IPS DF 4.7 (cell line): ENCODE measurements around the gene TRPV4.

Experiments used
- DNase-seq: peaks from one replicate; pipeline ENCODE4 v3.0.0-alpha.2; 2013; ENCODE audit warnings: low spot score; ENCODE audit errors: extremely low read depth

TRPV4 gene

DNA sequence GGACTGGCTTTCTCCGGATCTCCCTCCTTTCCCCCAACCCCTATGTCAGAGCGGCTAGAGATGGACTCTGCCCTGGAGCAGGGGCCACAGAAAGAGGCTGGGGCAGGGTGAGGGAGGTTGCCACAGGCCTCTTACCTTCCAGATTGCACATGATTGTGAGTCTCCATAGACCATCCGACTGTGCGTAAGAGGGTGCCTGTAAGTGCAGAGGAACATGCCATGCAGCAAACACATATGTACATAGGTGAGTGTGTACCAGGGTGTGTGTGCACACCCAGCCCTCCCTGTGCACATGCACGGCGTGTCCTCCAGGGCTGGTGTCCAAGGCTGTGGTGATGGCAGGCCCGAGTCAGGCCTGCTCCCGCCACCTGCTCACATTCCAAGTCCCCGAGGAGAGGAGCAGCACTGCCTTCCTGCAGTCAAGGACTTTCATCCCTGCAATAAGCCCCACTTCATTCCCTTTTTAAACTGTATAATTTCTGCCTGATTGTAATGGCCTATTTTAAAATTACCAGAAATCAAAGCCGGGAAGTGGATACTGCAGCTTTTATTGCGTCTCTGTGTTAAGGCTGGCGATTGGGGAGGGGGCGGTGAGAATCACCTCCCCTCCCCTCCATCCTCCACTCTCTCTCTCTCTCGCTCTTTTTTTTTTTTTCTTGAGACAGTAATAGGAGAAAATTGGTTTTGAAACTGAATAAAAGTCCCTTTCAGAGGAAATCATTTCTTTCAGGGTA is 91.1 kb downstream of the TRPV4 start:
- no peak for DNase-seq

DNA sequence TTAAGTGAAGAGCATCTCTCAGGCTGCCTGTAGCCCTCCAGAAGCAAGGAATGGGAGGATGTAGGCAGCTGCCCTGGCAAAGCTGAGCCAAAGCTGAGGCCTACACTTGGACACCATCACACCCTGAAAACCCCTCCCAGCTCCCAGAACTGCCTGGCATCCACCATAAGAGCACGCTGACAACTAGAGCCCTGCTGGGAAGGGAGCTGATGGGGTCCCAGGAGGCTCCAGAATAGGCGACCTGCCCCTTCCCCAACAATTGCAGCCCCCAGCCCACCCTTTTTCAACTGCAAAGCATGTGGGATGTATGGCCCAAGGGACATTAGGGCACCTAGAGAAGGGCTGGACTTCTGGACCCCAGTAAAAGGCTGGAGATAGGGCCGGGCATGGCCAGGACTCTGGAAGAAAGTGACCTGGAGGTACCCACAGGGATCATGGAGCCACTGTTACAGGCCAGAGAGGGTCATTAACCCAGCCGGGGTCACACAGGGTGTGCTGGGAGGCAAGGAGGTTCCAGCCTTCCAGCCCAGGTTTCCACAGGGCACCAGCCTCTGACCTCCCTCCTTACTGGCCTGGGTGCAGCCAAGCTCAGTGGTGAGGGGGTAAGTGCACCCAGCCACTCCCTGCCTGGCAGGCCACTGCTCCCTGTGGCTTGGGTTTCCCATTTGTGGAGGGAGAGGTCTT is 91.8 kb downstream of the TRPV4 start:
- DNase-seq, result no peak

DNA sequence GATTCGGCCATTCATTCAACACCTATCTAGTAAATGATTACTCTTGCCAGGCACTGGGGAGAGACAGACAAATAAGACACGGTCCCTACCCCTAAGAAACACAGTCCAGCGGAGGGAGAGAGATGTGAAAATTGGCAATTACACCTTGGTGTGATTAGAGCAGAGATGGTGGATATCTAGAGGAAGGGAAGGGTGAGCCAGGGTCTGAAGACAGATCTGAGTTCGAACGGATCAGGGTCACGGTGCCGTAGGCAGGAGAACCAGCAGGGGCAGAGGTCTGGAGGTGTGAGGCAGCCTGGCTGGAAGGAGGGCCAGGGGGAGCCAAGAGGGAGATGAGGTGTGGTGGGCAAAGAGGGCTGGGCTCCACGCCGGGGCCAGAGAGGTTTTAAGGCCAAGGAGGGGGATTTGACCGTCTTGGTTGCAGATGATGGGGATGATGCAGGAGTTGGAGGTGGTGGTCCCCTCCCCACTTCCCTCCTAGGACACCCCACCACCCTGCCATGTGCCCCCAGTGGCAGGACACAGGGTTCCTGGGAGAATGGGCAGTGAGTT is 92.4 kb downstream of the TRPV4 start:
- DNase-seq, result no peak

GRCh38 chr12:109739747-109740693 is 93.2 kb downstream of the TRPV4 start:
- DNase-seq, result no peak

DNA sequence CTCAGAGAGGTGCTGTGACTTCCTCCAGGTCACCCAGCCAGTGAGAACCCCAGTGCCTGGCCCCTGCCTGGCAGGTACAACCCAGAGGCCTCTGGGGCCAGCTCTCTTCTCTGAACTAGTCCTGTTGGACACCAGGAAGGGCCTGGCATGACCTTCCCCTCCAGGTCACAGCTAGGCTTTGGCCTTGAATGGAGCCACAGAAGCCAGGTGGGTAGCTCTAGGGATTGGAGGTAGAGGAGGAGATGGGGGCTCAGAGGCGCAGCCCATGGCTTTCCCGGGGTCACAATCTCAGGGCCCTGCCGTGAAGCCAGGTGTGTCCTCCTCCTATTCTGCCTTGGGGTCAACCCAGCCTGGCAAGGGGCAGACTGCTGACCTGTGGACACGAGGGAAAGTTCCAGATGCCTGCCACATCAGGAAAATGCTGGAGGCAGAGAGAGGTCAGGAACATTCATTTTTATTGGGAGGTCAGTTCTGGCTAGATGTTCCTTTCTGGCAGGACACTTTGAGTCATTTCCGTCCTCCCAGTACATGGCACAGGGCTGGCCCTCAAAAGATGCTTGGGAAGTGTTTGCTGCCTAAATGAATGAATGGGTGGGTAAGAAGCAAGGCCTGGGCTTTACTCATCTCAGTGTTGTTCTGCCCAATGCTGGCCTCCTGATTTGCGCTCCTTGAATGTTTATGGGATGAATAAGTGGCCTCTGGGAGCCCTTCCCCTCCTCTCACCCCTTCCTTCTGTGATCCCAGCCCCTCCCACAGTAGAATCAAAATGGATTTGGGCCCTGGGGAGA is 94.1 kb downstream of the TRPV4 start:
- DNase-seq, result no peak

DNA sequence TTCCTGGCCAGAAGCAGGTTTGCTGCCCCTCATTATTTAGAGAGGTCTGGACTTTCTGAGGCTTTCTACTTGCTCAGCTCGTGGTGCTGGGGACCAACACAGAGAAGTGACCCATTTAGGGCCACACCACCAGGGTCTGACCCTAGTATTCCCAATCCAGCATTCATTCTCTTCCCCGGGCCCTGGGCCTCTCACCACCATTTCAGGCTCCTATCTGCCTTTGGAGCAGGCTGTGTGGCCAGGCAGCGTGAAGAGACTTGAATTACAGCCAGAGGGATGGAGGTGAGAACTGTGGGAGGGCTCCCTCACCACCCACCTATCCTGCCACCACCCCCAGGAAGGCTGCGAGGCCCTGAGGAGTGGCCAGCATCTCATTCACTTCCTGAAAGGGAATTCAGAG is 95.0 kb downstream of the TRPV4 start:
- DNase-seq, result no peak

DNA sequence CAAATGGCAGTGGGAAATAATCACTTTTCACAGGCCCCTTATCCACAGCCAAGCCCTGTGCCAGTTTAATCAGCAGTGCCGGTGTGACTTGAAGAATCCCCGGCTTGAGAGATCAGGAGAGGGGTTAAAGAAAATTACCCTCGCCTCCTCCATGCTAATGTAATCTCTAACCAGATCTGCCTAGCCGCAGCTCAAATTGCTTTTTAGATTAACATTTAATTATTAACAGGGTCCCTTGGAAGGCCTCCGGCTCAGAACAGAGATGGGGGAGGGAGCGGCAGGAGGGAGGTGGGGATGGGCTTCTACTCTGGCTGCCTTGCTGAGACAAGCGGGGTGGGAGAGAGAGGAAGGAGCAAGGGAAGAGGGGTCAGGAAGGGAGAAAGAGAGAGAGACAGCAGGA is 95.6 kb downstream of the TRPV4 start:
- no peak for DNase-seq

DNA sequence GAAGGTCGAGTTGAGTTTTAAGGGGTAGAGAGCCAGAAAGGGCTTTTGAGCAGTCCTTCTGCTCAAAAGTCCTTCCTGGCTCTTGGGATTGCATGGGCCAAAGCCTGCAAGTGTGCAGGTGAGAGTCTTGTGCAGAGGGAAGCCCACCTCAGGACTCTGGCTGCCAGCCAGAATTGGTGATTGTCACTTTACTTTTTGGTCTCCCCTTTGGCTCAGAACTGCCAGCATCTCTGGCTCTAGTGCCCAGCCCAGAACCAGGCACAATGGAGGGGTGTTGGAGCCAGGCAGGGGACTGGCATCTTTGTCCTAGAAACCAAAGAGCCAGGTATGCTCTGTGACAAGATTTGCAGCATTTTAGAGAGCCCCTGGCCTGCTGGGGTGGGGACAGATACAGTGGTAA is 96.1 kb downstream of the TRPV4 start:
- no peak for DNase-seq

- no peak for DNase-seq
Measured at GRCh38 chr12:109736552-109737108, 96.6 kb downstream of the TRPV4 start.

DNA sequence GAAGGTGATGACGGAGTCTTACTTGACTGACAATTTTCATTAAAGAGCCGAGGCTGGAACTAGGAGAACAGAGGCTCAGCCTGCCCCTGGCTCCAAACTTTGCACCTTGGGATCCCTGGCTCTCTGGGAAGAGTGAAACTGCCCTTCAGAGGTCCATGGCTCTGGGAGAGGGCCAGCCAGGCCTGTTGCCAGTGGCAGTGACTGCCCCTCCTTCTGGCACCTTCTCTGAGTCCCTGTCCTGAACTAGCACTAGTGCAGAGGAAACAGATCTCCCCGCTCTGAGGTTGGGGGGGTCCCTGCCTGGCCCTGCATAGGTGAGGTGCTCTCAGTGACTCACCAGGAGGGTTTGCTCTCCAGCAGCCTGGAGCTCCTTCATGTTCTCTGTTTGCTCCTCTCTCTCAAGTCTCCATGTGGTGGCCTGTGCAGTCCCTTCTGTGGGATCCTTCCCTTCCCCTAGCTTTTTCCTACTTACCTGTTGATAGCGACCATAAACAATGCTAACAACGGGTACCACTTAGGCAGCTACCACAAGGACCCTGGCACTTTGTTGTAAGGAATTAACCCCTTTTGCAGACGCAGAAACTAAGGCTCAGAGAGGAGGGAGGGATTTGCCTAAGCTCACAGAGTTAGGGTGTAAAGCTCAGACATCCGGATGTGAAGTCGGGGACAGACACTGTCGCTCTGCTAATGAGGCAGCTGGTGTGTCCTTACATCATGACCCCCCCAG is 97.2 kb downstream of the TRPV4 start:
- no peak for DNase-seq

- DNase-seq, result no peak
Measured at GRCh38 chr12:109735051-109735521, 98.1 kb downstream of the TRPV4 start.

- no peak for DNase-seq
Measured at GRCh38 chr12:109734219-109735000, 98.8 kb downstream of the TRPV4 start.
